Sigmoid colon (tissue), 4 donors: ENCODE data around the gene GABBR2.

Experiments used
- EP300 ChIP-seq, 4 donors: sonication (generic); formaldehyde crosslinking; IDR thresholded peaks; one replicate each; pipeline ENCODE4 v1.6.1; 2017; ENCODE audit warnings: antibody characterized with exemption in 4 of 4
- POLR2A ChIP-seq, 2 donors: fragments of 450-650 bp; IDR thresholded peaks; one replicate each; pipeline ENCODE4 v1.6.1; 2016; ENCODE audit warnings: antibody characterized with exemption in 2 of 2, mild to moderate bottlenecking in 2 of 2, moderate library complexity in 2 of 2
- POLR2AphosphoS5 ChIP-seq, 4 donors: sonication (generic); formaldehyde crosslinking; IDR thresholded peaks; one replicate each; pipeline ENCODE4 v1.6.1; 2017; ENCODE audit warnings: antibody characterized with exemption in 4 of 4
- TF ChIP-seq, protein P1 (sequence below), 4 experiments: fragments of 450-650 bp in 3 of 4; fragments of 200-600 bp in 1 of 4; IDR thresholded peaks; one replicate each; pipeline ENCODE4 v1.5.1; 2016 to 2019; ENCODE audit warnings: antibody characterized with exemption in 4 of 4, mild to moderate bottlenecking in 3 of 4, moderate library complexity in 2 of 4

DNA sequence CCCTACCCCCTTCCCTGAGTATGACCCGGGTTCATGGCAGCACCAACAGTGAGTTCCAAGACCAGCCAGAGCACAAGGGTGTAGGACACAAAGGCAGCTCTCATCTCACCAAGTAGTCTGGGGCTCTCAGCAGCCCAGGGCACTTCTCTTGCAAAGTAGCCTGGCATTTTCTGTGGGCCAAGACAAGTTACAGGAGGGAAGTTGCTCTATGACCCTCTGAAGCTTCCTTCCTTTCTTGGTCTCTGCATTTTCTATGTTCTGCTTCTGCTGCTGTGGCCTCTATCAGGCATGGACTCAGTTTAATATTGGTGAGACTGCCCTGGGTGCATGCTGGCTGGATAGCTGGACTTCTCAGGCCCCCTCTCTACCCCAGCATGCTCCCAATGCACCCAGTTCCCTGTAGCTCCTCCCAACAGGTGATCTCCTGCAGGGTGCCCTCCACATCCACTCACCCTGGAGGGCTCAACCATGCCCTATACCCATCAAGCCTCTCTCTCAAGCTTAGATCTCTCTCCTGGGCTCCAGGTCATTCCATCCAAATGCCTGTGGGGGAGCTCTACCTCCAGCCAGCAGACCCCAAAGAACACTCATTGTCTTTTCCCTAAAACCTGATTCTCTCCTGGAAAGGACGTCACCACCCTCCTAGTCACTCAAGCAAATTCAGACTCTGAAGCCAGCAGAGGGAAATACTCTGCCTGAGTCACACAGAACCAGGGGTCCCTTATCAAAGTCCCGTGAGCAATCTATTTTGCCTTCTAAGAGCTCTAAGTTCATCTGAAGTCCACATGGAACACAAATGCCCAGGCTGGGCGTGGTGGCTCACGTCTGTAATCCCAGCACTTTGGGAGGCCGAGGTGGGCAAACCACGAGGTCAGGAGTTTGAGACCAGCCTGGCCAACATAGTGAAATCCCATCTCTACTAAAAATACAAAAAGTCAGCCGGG lies 467.1 kb downstream of the GABBR2 start:
- TF ChIP-seq POLR2A (IDR thresholded peaks at IDR 0.05) (no peak), POLR2AphosphoS5 (IDR thresholded peaks at IDR 0.05) (no peak), EP300 (IDR thresholded peaks at IDR 0.05) (no peak)
- TF ChIP-seq, protein P1, sequence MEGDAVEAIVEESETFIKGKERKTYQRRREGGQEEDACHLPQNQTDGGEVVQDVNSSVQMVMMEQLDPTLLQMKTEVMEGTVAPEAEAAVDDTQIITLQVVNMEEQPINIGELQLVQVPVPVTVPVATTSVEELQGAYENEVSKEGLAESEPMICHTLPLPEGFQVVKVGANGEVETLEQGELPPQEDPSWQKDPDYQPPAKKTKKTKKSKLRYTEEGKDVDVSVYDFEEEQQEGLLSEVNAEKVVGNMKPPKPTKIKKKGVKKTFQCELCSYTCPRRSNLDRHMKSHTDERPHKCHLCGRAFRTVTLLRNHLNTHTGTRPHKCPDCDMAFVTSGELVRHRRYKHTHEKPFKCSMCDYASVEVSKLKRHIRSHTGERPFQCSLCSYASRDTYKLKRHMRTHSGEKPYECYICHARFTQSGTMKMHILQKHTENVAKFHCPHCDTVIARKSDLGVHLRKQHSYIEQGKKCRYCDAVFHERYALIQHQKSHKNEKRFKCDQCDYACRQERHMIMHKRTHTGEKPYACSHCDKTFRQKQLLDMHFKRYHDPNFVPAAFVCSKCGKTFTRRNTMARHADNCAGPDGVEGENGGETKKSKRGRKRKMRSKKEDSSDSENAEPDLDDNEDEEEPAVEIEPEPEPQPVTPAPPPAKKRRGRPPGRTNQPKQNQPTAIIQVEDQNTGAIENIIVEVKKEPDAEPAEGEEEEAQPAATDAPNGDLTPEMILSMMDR (IDR thresholded peaks at IDR 0.05): no peak
